WTC11 (cell line): Measurements from ENCODE around the gene EID2. TPM values are rescaled to one million over a fixed set of nuclear protein-coding genes. Genes with fewer than 3 reads are reported as not detected.

Experiments used
- ATAC-seq: fragments of 200-7000 bp; cut with Tn5 transposase; 2 replicates; pipeline ENCODE4 v1.10.0; 2021; ENCODE audit warnings: mild to moderate bottlenecking, moderate library complexity
- CTCF ChIA-PET: fragments of 300-600 bp; sonication (Branson Sonifier 250); formaldehyde crosslinking; loops from one replicate; lab custom pipeline; 2021; ENCODE audit warnings: antibody characterized with exemption; lab: Charles Lee
- POLR2A ChIA-PET: fragments of 350-600 bp; sonication (Branson Sonifier 250); formaldehyde crosslinking; loops from one replicate; lab custom pipeline; 2021; ENCODE audit warnings: antibody characterized with exemption; lab: Charles Lee
- DNase-seq: peaks from one replicate; pipeline ENCODE4 v3.0.0; 2021; ENCODE audit warnings: low spot score
- H3K27ac Mint-ChIP-seq: 2 replicates; pipeline ENCODE4 v1.8.0; 2021; ENCODE audit warnings: mixed read lengths
- H3K27me3 Mint-ChIP-seq: 2 replicates; pipeline ENCODE4 v1.8.0; 2021; ENCODE audit warnings: low read depth, mild to moderate bottlenecking, moderate library complexity, mixed read lengths
- H3K36me3 Mint-ChIP-seq: 2 replicates; pipeline ENCODE4 v1.8.0; 2021; ENCODE audit warnings: mixed read lengths
- H3K4me1 Mint-ChIP-seq: 2 replicates; pipeline ENCODE4 v1.8.0; 2022; ENCODE audit warnings: mixed read lengths
- H3K4me3 Mint-ChIP-seq: 2 replicates; pipeline ENCODE4 v1.8.0; 2021; ENCODE audit warnings: mild to moderate bottlenecking, moderate library complexity, mixed read lengths
- H3K9me3 Mint-ChIP-seq: 2 replicates; pipeline ENCODE4 v1.8.0; 2021; ENCODE audit warnings: mixed read lengths
- AR ChIP-seq: fragments of 250-450 bp; sonication (Bioruptor Pico); IDR thresholded peaks from 2 replicates; pipeline ENCODE4 v1.9.0; 2021; ENCODE audit warnings: mild to moderate bottlenecking
- CTCF ChIP-seq: fragments of 200-600 bp; IDR thresholded peaks from 2 replicates; pipeline ENCODE4 v1.8.0; 2022; ENCODE audit warnings: antibody characterized with exemption
- E2F1 ChIP-seq: sonication (generic); formaldehyde crosslinking; IDR thresholded peaks from 2 replicates; pipeline ENCODE4 v1.8.0; 2022; ENCODE audit warnings: mild to moderate bottlenecking, missing genetic modification reagents
- GTF2I ChIP-seq: fragments of 250-450 bp; sonication (Bioruptor Pico); conservative IDR thresholded peaks from 2 replicates; pipeline ENCODE4 v1.4.0; 2021; ENCODE audit warnings: mild to moderate bottlenecking
- KAT7 ChIP-seq: sonication (generic); formaldehyde crosslinking; IDR thresholded peaks from 2 replicates; pipeline ENCODE4 v1.8.1; 2023; ENCODE audit warnings: missing genetic modification reagents, mild to moderate bottlenecking, borderline replicate concordance
- MLX ChIP-seq: sonication (generic); formaldehyde crosslinking; IDR thresholded peaks from 2 replicates; pipeline ENCODE4 v1.8.1; 2023; ENCODE audit warnings: mild to moderate bottlenecking, missing genetic modification reagents, moderate library complexity
- SOX15 ChIP-seq: fragments of 250-450 bp; sonication (Bioruptor Pico); IDR thresholded peaks from 2 replicates; pipeline ENCODE4 v1.9.0; 2021; ENCODE audit warnings: mild to moderate bottlenecking
- TEAD1 ChIP-seq: sonication (generic); formaldehyde crosslinking; IDR thresholded peaks from 2 replicates; pipeline ENCODE4 v1.8.0; 2022; ENCODE audit warnings: mild to moderate bottlenecking, missing genetic modification reagents
- ZNF281 ChIP-seq: sonication (generic); formaldehyde crosslinking; IDR thresholded peaks from 2 replicates; pipeline ENCODE4 v1.8.0; 2023; ENCODE audit warnings: mild to moderate bottlenecking, missing genetic modification reagents
- ZNF396 ChIP-seq: fragments of 250-450 bp; sonication (Bioruptor Pico); IDR thresholded peaks from 2 replicates; pipeline ENCODE4 v1.8.0; 2021; ENCODE audit warnings: mild to moderate bottlenecking, moderate library complexity, borderline replicate concordance
- total RNA-seq: library from RNA; stranded (reverse); gene quantifications from 3 replicates; pipeline ENCODE4 v1.2.3, GENCODE V29; 2021
- TF ChIP-seq, protein P1 (sequence below): sonication (generic); formaldehyde crosslinking; IDR thresholded peaks from 2 replicates; pipeline ENCODE4 v1.8.0; 2023; ENCODE audit warnings: missing genetic modification reagents, mild to moderate bottlenecking, borderline replicate concordance

The EID2 gene
- total RNA-seq, 1 experiment from 2014 or later, result 21.5 TPM

GRCh38 chr19:39540333-39540673 is 342 bp upstream of the EID2 start:
- TF ChIP-seq AR (CRISPR knock-in tag) (no peak), TEAD1 (no peak), GTF2I (CRISPR knock-in tag) (no peak), E2F1 (CRISPR knock-in tag) (no peak), SOX15 (CRISPR knock-in tag) (no peak), ZNF281 (no peak), ZNF396 (no peak), CTCF (no peak; the same call in none of the 2 replicates), MLX (no peak), KAT7 (CRISPR knock-in tag) (no peak)
- TF ChIP-seq, protein P1, sequence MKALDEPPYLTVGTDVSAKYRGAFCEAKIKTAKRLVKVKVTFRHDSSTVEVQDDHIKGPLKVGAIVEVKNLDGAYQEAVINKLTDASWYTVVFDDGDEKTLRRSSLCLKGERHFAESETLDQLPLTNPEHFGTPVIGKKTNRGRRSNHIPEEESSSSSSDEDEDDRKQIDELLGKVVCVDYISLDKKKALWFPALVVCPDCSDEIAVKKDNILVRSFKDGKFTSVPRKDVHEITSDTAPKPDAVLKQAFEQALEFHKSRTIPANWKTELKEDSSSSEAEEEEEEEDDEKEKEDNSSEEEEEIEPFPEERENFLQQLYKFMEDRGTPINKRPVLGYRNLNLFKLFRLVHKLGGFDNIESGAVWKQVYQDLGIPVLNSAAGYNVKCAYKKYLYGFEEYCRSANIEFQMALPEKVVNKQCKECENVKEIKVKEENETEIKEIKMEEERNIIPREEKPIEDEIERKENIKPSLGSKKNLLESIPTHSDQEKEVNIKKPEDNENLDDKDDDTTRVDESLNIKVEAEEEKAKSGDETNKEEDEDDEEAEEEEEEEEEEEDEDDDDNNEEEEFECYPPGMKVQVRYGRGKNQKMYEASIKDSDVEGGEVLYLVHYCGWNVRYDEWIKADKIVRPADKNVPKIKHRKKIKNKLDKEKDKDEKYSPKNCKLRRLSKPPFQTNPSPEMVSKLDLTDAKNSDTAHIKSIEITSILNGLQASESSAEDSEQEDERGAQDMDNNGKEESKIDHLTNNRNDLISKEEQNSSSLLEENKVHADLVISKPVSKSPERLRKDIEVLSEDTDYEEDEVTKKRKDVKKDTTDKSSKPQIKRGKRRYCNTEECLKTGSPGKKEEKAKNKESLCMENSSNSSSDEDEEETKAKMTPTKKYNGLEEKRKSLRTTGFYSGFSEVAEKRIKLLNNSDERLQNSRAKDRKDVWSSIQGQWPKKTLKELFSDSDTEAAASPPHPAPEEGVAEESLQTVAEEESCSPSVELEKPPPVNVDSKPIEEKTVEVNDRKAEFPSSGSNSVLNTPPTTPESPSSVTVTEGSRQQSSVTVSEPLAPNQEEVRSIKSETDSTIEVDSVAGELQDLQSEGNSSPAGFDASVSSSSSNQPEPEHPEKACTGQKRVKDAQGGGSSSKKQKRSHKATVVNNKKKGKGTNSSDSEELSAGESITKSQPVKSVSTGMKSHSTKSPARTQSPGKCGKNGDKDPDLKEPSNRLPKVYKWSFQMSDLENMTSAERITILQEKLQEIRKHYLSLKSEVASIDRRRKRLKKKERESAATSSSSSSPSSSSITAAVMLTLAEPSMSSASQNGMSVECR (CRISPR knock-in tag), result no peak
- DNase-seq (no peak), ATAC-seq (no peak)
- Mint-ChIP-seq H3K4me1 (peaks cover 31% of the 10 kb centered on the region), H3K9me3 (no peaks in the 10 kb centered on the region), H3K36me3 (no peaks in the 10 kb centered on the region), H3K4me3 (peak overlapping the region; percentile 90), H3K27ac (peak overlapping the region; percentile 1; the same call in 1 of the 2 replicates), H3K27me3 (peaks cover 2% of the 10 kb centered on the region; the same call in 1 of the 2 replicates)
- ChIA-PET CTCF (interaction anchor here (0.5 to 2.8 kb wide), 5 partner anchors 28 to 642 kb away, joined by 3 to 17 read pairs (median 3); partner anchors contain the start of gene TIMM50), POLR2A (interaction anchor here (0.6 kb wide), 1 partner anchor 100 kb away, joined by 4 read pairs; no protein-coding TSS in a partner anchor)
